D341Med (cell line): ENCODE results near the gene GRIA1.

Experiments
- DNase-seq: peaks from one replicate; pipeline ENCODE4 v3.0.0; 2012; ENCODE audit warnings: low spot score

Gene GRIA1

DNA sequence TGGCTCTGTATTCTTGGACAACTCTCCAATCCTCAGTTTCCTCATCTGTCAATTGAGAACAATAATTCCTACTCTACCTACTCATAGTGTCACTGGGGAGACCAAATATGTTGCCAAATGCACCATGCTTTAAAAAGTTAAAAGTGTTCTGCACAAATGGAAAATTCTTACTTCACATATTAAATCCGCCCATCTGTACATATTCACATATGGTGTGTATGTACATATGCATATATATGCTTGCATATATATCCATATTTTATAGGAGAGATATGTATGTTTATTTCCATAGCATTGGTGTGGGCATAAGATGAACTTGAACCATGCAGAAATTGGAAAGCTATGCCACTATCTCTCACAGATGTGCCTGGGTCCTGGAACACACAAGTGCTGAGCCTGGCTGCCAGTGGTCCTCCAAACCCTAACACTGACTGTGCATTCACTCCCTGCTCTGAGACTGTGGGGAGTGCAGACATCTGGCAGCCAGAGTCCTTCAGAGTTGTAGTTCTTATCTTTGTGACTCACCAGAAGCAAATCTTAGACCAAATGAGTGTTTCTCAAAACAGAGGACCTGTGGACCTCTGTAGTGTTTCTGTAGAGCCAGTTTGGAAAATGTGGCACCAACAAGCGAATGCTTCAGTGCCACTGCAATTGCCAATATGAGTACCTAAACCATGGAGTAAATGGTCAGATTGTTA, 168.7 kb downstream of the GRIA1 start:
- no peak for DNase-seq

DNA sequence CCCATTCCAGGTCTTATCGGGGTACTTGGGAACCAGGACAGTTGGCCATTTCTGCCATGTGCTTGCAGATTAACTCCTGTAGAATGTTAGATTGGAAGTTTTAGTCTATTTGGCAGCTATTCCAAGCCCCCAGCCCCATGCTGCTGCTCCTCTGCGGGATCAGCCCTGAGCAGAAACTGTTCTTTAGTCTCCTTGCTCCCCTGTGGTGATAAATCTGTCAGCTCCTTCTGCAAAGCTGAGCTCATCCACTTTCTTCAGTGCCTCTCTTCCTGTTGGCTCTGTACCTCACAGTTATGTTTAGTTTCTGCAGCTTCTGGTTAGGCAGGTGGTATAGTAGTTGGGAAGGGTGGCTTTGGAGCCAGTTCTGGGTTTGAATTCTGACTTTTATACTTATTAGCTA, 170.4 kb downstream of the GRIA1 start:
- no peak for DNase-seq

DNA sequence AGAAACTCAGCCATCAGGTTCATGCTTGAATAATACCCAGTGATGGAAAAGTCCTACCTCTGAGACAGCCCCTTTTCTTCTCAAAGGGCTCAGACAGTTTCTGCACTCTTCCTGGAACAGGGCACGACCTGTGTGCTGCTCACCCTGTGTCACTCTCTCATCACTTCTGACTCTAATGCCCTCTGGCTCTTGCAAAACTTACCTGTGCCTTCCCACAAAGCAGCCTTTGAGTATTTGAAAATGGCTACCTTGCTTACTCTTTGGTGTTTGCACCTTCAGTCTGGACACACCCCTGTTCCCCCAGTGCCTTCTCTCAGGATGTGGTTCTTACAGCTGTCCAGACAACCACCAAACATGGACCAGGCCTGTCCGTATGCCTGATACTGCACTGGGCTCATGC, 171.4 kb downstream of the GRIA1 start:
- no peak for DNase-seq

DNA sequence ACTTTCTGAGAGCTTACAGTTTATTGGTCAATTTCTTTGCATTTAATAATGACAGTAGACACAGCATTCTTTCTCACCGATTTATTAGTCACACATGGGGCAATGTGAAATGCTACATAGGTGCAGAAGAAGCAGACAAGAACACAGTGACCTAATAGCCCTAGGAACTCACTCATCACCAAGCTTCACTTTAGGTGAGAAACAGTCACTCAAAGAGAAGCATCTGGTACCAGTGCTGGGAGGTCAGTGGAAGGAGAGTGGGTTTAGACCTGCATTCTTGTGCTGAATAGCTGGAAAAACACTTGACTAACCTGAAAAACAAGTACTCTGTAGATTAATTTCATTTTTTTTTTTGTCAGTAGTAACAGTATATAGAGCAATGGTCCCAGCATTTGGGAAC, 179.6 kb downstream of the GRIA1 start:
- no peak for DNase-seq

DNA sequence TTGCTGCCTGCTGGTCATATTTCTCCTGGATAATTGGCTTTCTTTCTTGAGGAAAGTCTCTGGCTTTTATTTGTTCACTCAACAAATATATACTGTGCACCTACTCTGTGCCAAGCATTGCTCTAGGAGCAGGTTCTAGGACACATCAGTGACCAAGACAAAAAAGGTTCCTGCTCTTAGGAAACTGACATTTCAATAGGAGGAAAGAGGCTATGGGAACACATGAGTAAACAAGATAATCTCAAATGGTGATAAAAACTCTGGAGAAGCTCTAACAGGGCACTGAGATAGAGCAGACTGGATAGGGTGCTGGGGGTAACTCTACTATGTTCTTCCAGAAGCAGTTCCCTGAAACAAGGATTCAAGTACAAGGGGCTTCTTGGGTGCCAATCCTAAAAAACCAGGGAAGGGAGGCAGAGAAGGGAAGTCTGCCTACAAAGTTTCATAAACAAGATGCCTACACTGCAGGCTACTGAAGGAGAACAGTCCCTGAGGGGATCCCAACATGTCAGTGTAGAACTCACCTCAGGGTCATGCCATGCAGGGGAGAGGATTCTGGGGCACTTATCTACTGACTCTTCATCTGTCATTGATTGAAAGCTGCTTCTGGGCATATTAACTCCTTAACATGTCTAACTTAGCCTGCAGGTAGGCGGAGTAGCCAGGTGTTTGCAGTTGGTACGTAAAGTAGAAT, 181.3 kb downstream of the GRIA1 start:
- DNase-seq, result no peak

DNA sequence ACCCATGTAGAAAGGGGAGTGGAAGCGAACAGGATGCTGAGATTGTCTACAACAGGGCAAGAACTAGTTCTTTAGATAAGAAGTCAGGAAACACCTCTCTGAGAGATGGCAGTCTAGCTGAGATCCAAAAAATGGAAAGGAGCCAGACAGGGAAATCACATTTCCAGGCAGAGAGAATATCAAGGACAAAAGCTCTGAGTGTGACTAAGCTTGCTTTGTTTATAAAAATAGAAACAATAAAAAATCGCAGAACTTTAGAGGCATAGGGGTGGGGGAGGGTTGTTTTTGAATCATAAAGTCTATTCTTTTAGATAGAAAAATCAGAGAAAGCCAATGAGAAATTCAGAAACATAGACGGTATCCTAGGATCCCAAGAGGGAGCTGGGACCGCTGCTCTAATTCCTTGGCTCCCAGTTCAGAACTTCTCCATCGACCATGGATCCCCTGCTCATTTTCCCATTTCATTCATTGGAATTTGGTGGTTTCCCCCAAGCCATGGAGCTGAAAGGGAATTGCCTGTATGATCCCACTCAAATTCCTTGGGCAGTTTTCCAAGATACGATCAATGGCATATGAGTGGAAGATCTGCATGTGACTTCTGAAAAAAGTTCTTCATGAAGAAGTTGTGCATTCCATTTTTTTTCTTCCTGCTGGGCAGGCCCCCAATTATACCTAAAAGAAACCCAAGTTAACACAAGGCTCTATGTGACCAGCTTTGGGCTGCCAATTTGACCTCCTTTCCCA, 182.0 kb downstream of the GRIA1 start:
- no peak for DNase-seq

DNA sequence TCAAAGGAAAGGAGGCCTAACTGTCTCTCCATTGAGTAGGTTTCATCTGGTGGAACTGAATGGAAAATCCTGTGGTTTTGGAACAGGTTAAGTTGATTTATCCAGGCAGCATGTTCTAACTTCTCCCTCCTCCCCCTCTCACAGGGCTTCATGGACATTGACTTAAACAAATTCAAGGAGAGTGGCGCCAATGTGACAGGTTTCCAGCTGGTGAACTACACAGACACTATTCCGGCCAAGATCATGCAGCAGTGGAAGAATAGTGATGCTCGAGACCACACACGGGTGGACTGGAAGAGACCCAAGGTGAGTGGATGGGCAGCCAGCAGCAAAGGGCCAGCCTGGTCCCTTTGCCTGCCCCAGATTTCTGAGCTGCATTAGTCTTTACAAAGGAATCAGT, 183.9 kb downstream of the GRIA1 start:
- no peak for DNase-seq

DNA sequence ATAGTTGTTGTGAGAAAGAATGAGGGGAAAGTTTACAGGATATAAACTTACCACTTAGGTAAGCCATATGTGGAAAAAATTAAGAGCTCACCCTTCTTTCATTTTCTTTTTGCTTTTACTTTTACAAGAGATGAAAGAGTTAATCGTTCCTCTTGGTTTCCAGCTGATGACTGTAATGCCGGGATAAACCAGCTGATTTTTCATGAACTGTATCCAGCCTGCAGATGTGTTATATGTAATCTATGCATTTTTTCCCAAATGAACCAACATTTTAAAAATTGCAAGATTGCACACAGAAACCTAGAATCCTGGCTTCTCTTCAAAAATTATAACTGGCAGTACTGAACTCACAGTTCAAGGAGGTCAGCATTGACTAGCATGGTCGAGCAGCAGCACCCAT, 185.9 kb downstream of the GRIA1 start:
- no peak for DNase-seq

DNA sequence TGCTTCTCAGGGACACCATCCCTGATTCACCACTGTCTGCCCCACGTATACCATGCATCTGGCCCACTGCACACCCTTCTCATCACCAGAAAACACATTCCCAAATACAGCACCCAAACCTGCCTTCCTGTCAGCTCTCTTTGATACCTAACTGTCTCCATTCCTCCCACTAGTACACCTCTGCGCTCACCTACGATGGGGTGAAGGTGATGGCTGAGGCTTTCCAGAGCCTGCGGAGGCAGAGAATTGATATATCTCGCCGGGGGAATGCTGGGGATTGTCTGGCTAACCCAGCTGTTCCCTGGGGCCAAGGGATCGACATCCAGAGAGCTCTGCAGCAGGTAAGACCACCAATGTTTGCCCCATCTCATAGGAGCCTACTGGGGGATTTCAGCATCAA, 186.4 kb downstream of the GRIA1 start:
- no peak for DNase-seq

DNA sequence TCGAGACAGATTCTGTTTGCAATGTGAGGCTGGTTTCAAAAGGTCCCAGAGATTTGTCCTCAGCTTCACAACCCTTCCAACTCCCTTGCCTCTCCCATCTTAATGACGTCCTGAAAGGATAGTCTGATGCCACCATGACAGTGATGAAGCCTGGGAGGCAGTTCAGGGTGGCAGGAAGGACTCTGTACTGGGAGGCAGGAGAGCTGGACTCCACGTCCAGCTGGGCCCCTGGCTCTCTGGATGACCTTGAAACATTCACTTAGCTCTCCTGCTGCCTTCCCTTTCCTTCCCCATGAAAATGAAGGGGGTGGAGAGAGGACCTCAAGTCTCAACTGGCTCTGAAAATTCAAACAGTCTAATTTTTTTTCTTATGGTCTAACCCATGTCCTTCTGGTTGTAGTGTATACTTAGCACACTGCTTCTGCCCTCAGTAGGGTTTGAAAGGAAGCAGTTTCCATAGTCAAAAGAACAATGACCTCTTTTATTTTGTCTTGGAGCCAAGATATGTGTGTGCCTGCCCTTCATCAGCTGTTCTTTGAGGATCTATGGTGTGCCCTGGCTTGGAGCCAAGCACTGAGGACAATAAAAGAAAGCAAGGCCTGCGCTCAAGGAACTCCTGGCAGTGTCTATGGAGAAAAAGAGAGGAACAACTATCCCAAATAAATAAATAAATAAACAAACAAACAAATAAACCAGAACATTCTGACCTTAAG, 188.3 kb downstream of the GRIA1 start:
- no peak for DNase-seq

DNA sequence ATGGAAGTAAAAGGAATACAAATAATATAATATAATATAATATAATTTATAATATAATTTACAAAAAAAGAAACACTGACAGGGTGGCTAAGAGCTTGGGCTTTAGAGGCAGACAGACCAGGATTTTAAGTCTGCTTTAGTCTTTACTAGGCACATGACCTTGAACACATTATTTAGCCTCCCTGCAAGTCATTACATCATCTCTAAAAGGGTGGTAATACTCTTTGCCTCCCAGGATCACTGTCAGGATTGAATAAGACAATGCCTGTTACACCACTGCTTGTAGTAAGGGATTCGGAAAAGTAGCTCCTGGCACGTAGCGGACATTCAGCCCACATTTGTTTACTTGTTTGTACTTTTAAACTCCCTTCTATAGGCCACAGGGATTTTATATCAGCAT, 199.8 kb downstream of the GRIA1 start:
- no peak for DNase-seq

DNA sequence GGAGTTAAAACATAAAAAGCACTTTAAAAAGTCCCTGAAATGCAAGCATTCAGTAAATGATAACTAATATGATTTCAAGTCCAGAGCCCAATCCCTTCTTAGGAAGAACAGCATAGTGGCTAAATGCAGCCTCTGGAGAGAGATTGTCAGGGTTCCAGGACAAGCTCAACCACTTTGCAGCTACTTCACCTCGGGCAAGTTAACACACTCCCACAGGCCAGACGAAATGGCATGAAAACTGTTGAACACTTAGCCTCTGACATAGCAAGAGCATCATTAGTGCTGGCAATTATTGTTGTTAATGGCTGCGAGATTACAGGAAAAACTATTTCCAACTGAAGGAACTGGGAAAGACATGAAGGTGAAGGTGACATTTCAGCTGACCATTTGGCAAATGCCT, 205.8 kb downstream of the GRIA1 start:
- no peak for DNase-seq

DNA sequence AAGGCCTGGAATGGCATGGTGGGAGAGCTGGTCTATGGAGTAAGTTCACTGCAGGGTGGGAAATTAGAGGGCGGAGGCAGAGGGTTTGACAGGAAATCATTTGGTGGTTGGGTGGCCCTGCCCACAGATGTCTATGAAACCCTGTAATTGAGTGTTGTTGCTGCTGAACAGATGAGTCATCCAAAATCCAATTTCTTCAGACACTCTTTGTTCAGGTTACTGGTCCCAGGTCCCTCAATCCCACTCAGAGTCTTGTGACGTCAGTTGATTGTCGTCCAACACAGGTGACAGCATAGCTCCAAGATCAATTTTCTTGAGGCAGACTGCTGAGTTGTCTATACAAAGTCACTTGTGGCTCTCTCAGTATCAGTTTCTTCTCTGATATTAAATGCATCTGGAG, 208.6 kb downstream of the GRIA1 start:
- no peak for DNase-seq

DNA sequence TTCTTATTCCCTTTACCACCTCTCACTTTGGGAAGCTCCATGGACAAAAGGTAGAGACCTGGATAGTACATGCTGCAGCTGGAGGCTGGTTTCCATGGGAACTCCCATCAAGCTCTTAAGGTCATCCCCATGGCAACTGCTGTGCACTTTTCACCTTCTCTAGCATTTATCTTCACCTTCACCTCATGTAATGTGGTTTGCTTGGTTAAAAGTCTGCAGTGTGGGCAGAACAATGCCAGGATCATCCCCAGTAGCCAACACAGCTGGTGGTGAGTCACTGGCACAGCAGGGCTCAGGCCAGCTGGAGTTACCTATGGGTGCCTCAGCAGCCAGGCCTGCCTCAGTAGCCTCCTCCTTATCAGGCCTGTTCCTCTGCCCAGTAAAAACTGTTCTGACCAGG, 210.5 kb downstream of the GRIA1 start:
- no peak for DNase-seq

DNA sequence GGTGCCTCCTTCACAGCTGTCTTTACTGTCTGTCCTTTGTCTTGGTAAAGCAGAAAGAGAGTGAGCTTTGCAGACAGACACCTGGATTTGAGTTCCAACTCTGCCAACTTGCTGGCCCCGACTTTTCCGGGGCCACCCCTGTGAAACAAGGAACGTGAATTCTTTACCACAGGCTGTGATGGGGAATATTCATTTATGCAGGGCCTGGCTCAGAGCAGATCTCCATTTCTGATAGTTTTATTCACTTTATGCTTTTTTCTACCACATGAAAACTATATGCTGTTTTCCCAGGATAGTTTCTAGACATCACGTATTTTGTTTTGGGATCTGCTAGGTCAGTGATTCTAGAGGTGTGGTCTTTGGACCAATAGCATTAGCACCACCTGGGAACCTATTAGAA, 211.8 kb downstream of the GRIA1 start:
- no peak for DNase-seq

DNA sequence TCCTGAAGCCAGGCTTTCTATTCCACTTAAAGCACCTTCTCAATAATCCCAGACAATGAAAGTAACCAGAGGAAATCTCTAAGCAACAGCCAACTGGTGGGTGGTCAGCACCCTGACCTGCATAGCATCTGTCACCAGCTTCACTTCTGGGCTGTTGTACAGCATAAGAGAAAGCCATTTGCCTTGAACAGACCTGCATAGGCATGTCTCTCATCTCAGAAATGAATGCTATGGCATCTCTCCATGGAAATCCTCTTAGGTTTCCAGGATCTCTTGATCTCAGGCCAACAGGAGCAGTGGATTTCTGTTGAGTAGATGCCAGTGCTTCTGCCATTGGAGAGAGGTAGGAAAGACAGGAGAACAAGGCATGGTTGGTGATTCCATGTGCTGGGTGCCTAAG, 213.6 kb downstream of the GRIA1 start:
- DNase-seq, result no peak

DNA sequence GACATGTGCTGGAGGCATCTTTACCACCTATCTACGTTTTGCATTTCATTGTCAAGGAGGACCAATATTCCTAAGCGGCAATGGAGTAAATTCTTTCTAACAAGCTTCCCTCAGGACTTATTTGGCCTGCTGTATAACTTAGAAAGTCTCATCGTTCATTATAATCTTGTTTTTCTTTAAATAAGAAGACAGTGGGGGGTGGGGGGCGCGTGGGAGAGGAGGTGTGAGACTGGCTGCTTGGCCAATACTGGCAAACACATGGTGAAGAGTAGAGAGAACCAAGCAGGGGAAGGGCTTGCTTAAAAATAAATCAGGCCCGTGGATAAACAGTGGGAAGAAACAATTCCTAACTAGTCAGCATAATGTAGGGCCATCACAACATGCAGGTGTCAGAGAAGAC, 217.2 kb downstream of the GRIA1 start:
- no peak for DNase-seq

DNA sequence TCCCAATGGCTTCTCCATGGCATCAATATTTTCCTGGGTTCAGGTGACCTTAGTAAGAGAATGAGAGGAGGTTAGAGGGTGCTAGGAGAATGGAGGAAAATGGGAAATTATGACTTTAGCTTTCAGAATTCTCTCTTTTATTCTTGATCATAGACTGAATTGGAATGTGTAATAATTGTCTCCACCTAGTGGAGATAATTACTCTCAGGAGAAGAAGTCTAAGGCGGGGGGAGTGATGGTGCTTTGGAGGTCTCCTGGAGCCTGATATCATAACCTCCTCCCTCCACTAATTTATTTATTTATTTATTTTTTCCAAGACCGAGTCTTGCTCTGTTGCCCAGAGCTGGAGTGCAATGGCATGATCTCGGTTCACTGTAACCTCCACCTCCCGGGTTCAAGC, 221.3 kb downstream of the GRIA1 start:
- DNase-seq, result no peak

DNA sequence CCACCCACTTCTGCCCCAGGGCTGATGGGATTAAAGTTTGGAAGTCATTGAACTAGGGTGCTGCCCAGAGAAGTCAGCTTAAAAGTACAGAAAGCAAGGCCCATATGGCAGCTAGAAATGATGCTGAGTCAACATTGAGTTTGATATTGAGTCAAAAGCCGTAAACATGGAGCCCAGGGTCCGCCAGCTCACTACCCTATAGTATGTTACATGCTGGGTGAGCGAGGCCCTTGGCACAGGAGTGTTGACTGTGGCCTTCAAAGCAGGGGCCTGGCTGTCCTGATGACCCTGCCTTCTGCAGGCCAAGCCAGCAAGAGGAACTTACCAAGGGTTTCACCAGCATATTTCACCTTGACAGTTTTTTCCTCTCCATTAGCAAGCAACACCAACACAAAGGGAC, 222.5 kb downstream of the GRIA1 start:
- no peak for DNase-seq

DNA sequence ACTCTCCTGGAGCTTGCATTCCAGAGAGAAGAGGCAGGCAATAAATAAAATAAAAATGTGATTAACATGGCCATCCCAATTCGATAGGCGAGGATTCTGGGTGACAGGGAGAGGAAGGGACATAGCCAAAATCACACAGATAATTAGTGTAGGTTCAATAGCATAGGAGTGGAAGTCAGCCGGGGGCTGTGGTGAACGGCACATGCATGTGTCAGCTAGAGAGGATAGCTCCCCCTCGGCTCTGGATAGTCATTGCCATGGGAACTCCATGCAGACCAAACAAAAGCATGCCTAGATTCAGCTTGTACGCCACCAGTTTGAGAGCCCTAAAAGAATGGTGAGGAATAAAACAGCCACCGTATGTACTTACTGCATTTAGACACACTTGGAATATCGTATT, 223.5 kb downstream of the GRIA1 start:
- no peak for DNase-seq

DNA sequence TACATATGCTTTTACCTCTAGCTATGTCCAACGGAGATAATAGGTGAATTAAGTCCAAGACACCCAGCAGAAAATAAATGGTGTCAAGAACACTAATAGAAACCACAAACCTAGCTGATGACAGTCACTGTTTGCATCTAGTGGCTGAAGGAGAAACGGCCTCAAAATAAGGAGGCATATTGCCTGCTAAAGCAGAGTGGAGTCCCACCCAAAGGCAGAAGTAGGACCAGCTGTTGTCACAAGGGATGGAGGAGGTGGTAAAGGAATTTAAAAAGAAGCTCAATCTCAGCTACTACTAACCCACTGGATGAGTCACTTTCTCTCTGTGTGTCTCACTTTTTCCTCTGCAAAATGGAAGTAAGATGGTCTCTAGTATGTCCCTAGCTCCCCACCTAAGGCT, 224.3 kb downstream of the GRIA1 start:
- no peak for DNase-seq

DNA sequence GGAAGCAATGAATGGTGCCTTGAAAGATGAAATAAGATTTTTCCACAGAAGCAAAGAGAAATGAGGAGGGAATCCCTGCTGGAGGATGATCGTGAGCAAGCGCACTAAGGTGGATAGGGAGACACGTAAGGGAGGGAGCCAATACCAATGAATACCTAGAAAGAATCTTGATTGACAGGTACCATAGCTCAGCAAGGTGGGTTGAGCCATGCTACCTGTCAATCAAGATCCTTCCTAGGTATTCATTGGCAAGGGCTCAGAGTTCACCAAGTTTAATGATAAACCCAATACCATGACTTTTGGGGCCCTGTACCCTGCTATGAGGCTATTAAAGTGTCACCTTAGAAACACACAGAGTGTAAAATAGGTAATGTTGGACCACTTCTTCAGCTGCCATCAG, 226.8 kb downstream of the GRIA1 start:
- DNase-seq, result no peak

DNA sequence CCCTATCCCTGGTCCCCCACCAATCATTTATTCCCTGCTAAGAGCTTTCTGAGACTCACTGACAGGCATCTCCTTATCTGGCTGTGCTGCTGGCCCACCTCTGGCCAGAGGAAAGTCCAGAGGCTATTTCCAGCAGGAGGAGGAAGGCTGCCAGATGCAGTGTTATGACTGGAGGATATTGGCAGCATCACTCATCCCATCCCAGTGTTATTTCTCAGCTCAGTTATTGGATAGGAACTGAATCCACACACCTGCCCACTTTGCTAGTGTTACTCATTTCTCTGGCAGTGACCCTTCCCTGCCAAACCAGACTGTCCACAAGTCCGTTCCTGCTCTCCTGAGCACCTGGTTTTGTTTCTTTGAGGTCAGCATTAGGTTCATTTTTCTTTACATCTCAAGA, 228.2 kb downstream of the GRIA1 start:
- no peak for DNase-seq
